NCI-H2171 treated with DMSO at 0.1 percent for 48 hours (cell line): ENCODE measurements around the gene PPARA.
"Not testable (repeated sequence)": the region's sequence is repeated elsewhere in the genome, so short reads cannot be mapped to it uniquely, and the experiment has no call there.

Experiments used
- DNase-seq: peaks from one replicate; lab custom pipeline; 2025; lab: John Stamatoyannopoulos, UW

The PPARA gene

DNA sequence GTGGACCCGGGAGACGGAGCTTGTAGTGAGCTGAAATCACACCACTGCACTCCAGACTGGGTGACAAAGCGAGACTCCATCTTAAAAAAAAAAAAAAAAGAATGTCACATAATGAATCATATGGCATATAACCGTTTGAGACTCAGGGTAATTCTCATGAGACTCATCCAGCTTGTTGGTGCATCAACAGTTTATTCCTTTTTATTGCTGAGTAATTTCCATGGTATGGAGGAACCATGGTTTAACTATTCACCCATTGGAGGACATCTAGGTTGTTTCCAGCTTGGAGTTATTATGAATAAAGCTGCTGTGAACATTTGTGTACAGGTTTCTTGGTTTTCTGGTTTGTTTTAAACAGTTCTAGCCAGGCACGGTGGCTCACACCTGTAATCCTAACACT is 25.3 kb downstream of the PPARA start:
- no peak for DNase-seq

- no peak for DNase-seq
Measured at GRCh38 chr22:46176508-46177003, 26.2 kb downstream of the PPARA start.

DNA sequence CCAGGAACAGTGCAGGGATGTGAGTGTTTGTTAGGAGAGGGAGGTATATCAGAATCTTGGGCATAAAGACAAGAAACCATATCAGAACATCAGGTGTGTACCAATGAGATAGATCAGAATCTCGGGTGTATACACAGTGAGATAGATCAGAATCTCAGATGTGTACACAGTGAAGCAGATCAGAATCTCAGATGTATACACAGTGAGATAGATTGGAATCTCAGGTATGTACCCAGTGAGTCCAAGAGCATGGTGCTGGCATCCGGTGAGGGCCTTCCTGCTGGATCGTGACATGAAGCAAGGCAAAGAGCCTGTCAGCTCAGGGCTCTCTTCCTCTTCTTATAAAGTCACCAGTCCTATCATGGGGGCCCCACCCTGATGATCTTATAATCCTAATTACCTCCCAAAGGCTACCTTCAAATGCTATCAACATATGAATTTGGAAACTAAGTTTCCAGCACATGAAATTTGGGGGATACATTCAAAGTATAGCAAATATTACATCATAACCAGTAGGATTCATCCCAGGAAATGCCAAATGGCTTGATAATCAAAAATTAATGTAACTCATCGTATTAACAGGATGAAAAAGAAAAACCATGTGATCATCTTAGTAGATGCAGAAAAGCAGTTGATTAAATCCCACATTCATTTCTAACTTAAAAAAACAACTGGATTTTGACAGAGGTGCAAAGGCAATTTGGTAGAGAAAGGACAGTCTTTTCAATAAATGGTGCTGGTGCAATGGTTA is 28.6 kb downstream of the PPARA start:
- no peak for DNase-seq

- no peak for DNase-seq
Measured at GRCh38 chr22:46179748-46180147, 29.4 kb downstream of the PPARA start.

- no peak for DNase-seq
Measured at GRCh38 chr22:46180370-46181137, 30.2 kb downstream of the PPARA start.

- DNase-seq = no peak
Measured at GRCh38 chr22:46183733-46184132, 33.4 kb downstream of the PPARA start.

DNA sequence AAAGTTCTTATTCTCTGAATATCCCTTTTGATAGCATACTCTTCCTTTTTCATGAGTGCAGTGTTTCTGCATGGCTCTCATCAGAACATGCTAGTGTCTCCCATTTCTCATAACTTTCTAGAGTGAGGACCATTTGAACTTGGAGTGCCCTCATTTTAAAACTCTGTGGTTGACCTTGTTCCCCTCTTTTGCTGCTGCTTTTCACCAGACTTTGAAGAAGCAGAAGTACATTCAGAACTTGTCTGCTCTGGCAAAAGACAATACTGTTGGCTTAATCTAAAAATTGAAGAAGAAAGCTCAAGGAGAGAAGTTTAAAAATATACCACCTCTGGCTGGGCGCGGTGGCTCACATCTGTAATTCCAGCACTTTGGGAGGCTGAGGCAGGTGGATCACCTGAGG is 35.0 kb downstream of the PPARA start:
- DNase-seq = no peak

- no peak for DNase-seq
Measured at GRCh38 chr22:46187862-46188261, 37.5 kb downstream of the PPARA start.

- DNase-seq = peak; percentile 23
Measured at GRCh38 chr22:46192210-46192993, 42.1 kb downstream of the PPARA start.

DNA sequence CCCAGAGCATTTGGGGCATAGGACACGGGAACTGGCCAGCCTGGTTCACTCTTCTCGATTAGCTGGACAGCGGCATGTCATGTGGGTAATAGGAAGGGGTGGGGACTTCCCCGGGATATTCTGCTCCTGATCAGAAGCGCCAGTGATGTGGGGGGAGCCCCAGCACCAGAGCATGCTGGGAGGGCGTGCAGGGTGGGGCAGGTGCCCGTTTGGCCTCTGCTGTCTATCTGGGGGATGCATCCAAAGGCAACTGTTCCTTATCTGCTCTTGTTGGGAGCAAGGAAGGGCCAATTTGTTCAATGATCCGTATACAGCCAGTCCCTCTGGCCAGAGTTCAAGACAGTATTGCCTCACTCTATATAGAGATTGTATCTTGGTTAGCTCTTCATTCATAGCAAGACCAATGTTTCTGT is 43.6 kb downstream of the PPARA start:
- no peak for DNase-seq

DNA sequence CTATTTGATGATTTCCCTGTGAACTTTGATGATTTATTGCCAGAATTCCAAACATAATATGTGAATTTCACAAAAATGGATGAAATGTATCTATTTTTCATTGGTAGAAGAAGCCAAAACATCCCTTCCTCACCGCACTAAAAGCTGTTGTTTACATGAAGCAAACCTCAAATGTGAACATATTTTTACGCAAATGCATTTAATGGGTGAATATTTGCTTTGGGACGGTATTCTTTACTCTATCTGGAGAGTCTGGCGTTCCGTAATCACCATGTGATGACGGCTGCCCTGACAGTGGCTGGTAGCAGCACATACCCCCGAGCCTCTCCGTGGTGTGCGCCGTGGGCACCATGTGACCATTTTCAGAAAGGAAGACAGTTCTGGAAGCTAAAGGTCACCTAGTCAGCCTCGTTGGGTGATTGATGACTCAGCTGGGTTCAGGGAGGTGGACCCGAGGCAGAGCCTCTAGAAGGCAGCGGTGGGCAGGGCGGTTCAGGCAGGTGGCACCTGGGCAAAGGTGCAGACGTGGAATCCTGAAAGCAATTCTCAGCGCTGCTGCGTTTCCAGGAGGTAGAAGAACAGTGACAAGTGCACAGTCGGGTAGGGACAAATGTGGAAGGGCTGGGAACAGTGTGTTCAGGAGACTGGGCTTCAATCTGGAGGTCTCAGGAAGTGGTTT is 45.3 kb downstream of the PPARA start:
- DNase-seq = no peak

GRCh38 chr22:46196278-46196677 is 46.0 kb downstream of the PPARA start:
- no peak for DNase-seq

DNA sequence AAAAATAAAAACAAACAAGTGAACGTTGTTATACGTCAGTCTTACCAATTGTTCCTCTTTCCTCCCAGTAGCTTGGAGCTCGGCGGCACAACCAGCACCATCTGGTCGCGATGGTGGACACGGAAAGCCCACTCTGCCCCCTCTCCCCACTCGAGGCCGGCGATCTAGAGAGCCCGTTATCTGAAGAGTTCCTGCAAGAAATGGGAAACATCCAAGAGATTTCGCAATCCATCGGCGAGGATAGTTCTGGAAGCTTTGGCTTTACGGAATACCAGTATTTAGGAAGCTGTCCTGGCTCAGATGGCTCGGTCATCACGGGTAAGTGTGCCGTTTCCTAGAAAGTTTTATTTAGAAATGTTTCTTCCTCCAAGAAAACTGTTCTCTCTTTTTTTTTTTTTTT is 47.9 kb downstream of the PPARA start:
- DNase-seq = no peak

- not testable (repeated sequence) for DNase-seq
Measured at GRCh38 chr22:46198806-46199205, 48.5 kb downstream of the PPARA start.

DNA sequence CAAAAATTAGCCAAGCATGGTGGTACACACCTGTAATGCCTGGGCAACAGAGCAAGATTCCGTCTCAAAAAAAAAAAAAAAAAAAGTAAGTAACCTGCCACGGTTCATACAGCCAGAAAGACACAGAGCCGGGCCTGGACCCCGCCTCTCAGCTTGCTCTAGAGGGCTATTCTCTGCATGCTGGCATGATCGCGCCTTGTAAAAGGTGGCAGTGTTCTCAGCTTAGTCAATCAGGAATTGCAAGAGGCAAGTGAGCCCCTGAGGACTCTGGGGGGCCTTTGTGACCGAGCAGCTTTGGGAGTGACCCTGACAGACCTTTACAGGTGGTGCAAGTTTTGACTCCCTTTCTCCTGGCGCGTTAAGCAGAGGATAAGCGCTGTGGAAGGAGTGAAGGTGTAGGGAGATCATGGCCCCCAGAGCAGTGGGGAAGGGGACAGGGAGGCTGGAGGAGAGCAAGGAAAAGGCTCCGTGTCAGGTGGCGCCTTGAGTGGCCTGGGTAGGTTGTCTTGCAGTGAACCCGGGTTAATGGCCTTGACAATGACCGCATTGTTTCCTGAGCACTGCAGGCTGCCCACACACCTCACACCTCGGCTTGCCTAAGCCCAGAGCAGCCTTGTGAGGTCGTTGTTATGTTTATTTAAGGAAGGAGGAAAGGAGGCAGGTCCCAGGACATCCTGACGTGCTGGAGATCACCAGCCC is 50.9 kb downstream of the PPARA start:
- DNase-seq = no peak

- DNase-seq = no peak
Measured at GRCh38 chr22:46202897-46203600, 52.7 kb downstream of the PPARA start.

- DNase-seq = no peak
Measured at GRCh38 chr22:46203601-46203980, 53.3 kb downstream of the PPARA start.

DNA sequence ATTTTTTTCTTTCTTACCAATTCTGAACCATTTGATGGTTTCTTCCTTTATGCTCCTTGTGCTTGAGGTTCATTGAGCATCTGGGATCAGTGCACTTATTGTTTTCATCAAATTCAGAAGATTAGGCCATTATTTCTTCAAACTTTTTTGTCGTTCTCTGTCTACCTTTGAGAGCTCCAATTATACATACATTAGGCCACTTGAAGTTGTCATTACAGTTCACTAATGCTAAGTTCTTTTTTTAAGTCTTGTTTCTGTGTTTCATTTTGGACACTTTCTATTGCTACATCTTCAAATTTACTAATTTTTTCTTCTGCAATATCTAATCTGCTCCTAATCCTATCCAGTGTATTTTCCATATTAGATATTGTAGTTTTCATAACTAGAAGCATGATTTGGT is 58.9 kb downstream of the PPARA start:
- DNase-seq = no peak

GRCh38 chr22:46212195-46212594 is 61.9 kb downstream of the PPARA start:
- no peak for DNase-seq

DNA sequence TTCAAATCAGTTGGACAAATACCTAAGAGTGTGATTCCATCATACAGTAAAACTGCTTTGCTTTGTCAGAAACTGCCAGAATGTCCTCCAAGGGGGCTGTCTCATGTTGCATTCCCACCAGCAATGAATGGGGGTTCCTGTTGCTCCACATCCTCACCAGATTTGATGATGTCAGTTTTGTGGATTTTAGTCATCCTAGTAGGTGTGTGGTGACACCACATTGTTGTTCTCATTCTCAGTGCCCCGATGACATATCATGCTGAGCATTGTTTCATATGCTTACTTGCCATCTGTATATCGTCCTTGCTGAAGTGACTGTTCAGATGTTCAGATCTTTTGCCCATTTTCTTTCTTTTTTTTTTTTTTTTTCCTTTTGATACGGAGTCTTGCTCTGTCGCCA is 62.7 kb downstream of the PPARA start:
- no peak for DNase-seq

GRCh38 chr22:46214149-46214548 is 63.8 kb downstream of the PPARA start:
- DNase-seq = no peak
